Psoas muscle (tissue), 8 donors: ENCODE data around the gene AFF4. TPM values are rescaled to one million over a fixed set of nuclear protein-coding genes. Genes with fewer than 3 reads are reported as not detected.

Experiments
- ATAC-seq, 4 donors: fragments of 200-7000 bp; cut with Tn5 transposase; one replicate each; pipeline ENCODE4 v1.9.1; 2020; ENCODE audit warnings: moderate library complexity in 3 of 4, mild to moderate bottlenecking in 2 of 4
- DNase-seq, 2 donors: peaks; one replicate each; pipeline ENCODE4 v3.0.0-alpha.2; 2020
- H3K27ac ChIP-seq: fragments of 200-600 bp; one replicate; pipeline ENCODE4 v1.8.0; 2022
- H3K27me3 ChIP-seq, 3 donors: fragments of 200-600 bp in 1 of 3; one replicate each; pipeline versions ENCODE4 v1.6.1 to v1.8.0; 2013 to 2022; ENCODE audit warnings: low read length in 2 of 3, mild to moderate bottlenecking in 2 of 3, moderate library complexity in 1 of 3; ENCODE audit not compliant: insufficient read depth in 3 of 3
- H3K36me3 ChIP-seq, 2 donors: fragments of 200-600 bp in 1 of 2; one replicate each; pipeline versions ENCODE4 v1.6.1 to v1.8.0; 2013 to 2022; ENCODE audit warnings: low read depth in 1 of 2, mild to moderate bottlenecking in 1 of 2, moderate library complexity in 1 of 2; ENCODE audit not compliant: insufficient read depth in 1 of 2
- H3K4me1 ChIP-seq: fragments of 200-600 bp; one replicate; pipeline ENCODE4 v1.8.0; 2022
- H3K4me3 ChIP-seq: fragments of 200-600 bp; one replicate; pipeline ENCODE4 v1.8.0; 2022; ENCODE audit warnings: mild to moderate bottlenecking
- H3K9me3 ChIP-seq: fragments of 200-600 bp; one replicate; pipeline ENCODE4 v1.8.0; 2022
- WGBS, 3 donors: extraction: QIAGEN DNeasy Blood & Tissue Kit; methylation state at CpG; one replicate each; pipeline versions ENCODE4 v1.1.6 to v1.1.7; 2013; 5-methylcytosine and 5-hydroxymethylcytosine counted together
- intact Hi-C, 2 donors: fragments of 100-400 bp; cut with DNase I; formaldehyde crosslinking; loops; one replicate each; pipeline versions ENCODE4 v1.11.0 to v1.14.2; 2022
- polyA plus RNA-seq, 3 donors: library from polyadenylated mRNA; stranded (reverse); fragments of 200-250 nt; gene quantifications; one replicate each; pipeline ENCODE4 v1.2.3, GENCODE V29; 2013
- total RNA-seq, 4 donors: library from RNA; stranded (reverse); fragmentation: NEBNext Ultra II Directional in 2 of 4; extraction: Animal tissue kit (Norgen Biotek cat#: 25700) in 2 of 4; gene quantifications; one replicate each; pipeline versions ENCODE4 v1.2.1 to v1.2.4, GENCODE V29; 2021 to 2023
- TF ChIP-seq, protein P1 (sequence below): fragments of 200-600 bp; IDR thresholded peaks from one replicate; pipeline ENCODE4 v1.8.0; 2022; ENCODE audit warnings: antibody characterized with exemption
- donor health status: healthy with polysubstance abuse.
- donor health status: DM: no; HTN: no; CAD: no; lungs with moderate emphysema.
- donor health status: Bipolar disorder and iron deficiency.
- donor health status: healthy.
- donor health status: DM: yes; HTN: yes; CAD: no.
- donor health status: DM: no; HTN: no; CAD: no.
- donor health status: DM: no; HTN: no; CAD: no.
- donor health status: DM: yes; HTN: yes; CAD: no.

Gene AFF4
- total and polyA plus RNA-seq, 7 donors: 9.7 to 68.2 (median 49.6) TPM

DNA sequence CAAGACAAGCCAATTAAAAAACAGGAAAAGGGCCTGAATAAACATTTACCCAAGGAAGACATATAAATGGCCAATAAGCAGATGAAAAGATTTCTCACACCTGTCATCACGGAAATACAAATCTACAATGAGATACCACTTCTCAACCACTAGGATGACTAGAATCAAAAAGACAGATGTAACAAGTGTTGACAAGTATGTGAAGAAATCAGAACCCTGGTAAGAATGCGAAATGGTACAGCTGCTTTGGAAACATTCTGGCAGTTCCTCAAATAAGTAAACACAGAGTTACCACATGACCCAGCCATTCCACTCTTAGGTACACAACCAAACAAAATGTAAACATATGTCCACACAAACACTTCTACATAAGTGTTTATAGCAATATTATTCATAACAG lies 57.5 kb downstream of the AFF4 start:
- intact Hi-C loops: no loop called here
- Histone ChIP-seq H3K36me3 (peaks cover 2 to 45% of the 10 kb centered on the region in 2 donors), H3K9me3 (no peaks in the 10 kb centered on the region), H3K27me3 (no peaks in the 10 kb centered on the region), H3K4me3 (no peak overlapping the region), H3K4me1 (peaks cover 16% of the 10 kb centered on the region), H3K27ac (peak overlapping the region; percentile 12)
- TF ChIP-seq, protein P1, sequence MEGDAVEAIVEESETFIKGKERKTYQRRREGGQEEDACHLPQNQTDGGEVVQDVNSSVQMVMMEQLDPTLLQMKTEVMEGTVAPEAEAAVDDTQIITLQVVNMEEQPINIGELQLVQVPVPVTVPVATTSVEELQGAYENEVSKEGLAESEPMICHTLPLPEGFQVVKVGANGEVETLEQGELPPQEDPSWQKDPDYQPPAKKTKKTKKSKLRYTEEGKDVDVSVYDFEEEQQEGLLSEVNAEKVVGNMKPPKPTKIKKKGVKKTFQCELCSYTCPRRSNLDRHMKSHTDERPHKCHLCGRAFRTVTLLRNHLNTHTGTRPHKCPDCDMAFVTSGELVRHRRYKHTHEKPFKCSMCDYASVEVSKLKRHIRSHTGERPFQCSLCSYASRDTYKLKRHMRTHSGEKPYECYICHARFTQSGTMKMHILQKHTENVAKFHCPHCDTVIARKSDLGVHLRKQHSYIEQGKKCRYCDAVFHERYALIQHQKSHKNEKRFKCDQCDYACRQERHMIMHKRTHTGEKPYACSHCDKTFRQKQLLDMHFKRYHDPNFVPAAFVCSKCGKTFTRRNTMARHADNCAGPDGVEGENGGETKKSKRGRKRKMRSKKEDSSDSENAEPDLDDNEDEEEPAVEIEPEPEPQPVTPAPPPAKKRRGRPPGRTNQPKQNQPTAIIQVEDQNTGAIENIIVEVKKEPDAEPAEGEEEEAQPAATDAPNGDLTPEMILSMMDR: peak; percentile 29
- no peak for DNase-seq
- peak; percentile 78 to 93 (median 86) for ATAC-seq
- WGBS, 3 donors: 18 to 43% (median 26%) methylated on average over 2 of the region's 2 CpGs

GRCh38 chr5:132901730-132902129 lies 61.7 kb downstream of the AFF4 start:
- DNase-seq: no peak
- H3K9me3 ChIP-seq: no peaks in the 10 kb centered on the region
- peaks cover 6% of the 10 kb centered on the region for H3K4me1 ChIP-seq
- ATAC-seq: no peak
- no peaks in the 10 kb centered on the region for H3K27me3 ChIP-seq
- no peak overlapping the region for H3K4me3 ChIP-seq
- H3K27ac ChIP-seq: no peak overlapping the region
- intact Hi-C loops: no loop called here
- 97 to 100% (median 99%) methylated on average over 3 of the region's 3 CpGs for WGBS, 3 donors
- TF ChIP-seq, protein P1: no peak
- peaks cover 5 to 63% of the 10 kb centered on the region in 2 donors for H3K36me3 ChIP-seq

- Histone ChIP-seq H3K4me1 (peaks cover 6% of the 10 kb centered on the region), H3K9me3 (no peaks in the 10 kb centered on the region), H3K27me3 (no peaks in the 10 kb centered on the region), H3K27ac (no peak overlapping the region), H3K4me3 (no peak overlapping the region), H3K36me3 (peaks cover 10 to 70% of the 10 kb centered on the region in 2 donors)
- ATAC-seq (no peak), DNase-seq (no peak)
- WGBS, 3 donors: 85 to 90% (median 88%) methylated on average over 4 of the region's 4 CpGs
- intact Hi-C loops: no loop called here
- TF ChIP-seq, protein P1: no peak
Observed at GRCh38 chr5:132901036-132901435, 62.4 kb downstream of the AFF4 start.

GRCh38 chr5:132898094-132898493 lies 65.3 kb downstream of the AFF4 start:
- Histone ChIP-seq H3K9me3 (no peaks in the 10 kb centered on the region), H3K27ac (no peak overlapping the region), H3K4me1 (peaks cover 3% of the 10 kb centered on the region), H3K4me3 (no peak overlapping the region), H3K36me3 (peaks cover 17 to 90% of the 10 kb centered on the region in 2 donors), H3K27me3 (no peaks in the 10 kb centered on the region)
- WGBS, 3 donors: 74 to 77% (median 77%) methylated on average over 3 of the region's 3 CpGs
- no peak for ATAC-seq
- DNase-seq: no peak
- intact Hi-C loops: no loop called here
- TF ChIP-seq, protein P1: no peak

- intact Hi-C loops: no loop called here
- 87 to 92% (median 88%) methylated on average over 7 of the region's 7 CpGs for WGBS, 3 donors
- peaks cover 3% of the 10 kb centered on the region for H3K4me1 ChIP-seq
- H3K36me3 ChIP-seq: peaks cover 19 to 92% of the 10 kb centered on the region in 2 donors
- no peak overlapping the region for H3K27ac ChIP-seq
- H3K27me3 ChIP-seq: no peaks in the 10 kb centered on the region
- TF ChIP-seq, protein P1: no peak
- no peak overlapping the region for H3K4me3 ChIP-seq
- no peaks in the 10 kb centered on the region for H3K9me3 ChIP-seq
- DNase-seq (no peak), ATAC-seq (no peak)
Observed at GRCh38 chr5:132896685-132897084, 66.7 kb downstream of the AFF4 start.
